ENCODE measurements around the gene KIF11. TPM values are rescaled to one million over a fixed set of nuclear protein-coding genes. Genes with fewer than 3 reads are reported as not detected.
A peak's percentile ranks its signal among the peaks of the same experiment; 100 is the strongest.

Gene KIF11
- 10 to 100 TPM; 43.8 to 44.4 TPM for total RNA-seq

- no peak for TF ChIP-seq CTCF (IDR thresholded peaks at IDR 0.05)
- DNase-seq (peak; percentile 100), ATAC-seq (peak; percentile 86)
- Mint-ChIP-seq H3K9me3 (no peaks in the 10 kb centered on the region), H3K4me3 (peak within 1 kb of the TSS; percentile 95), H3K36me3 (ENCODE audit: low read depth) (peaks cover 10% of the 10 kb centered on the region), H3K27ac (peak within 1 kb of the TSS; percentile 98), H3K27me3 (peaks cover 4% of the 10 kb centered on the region), H3K4me1 (ENCODE audit: low read depth) (peaks cover 23% of the 10 kb centered on the region)
- ChIA-PET POLR2A (interaction anchor here (0.7 to 1.6 kb wide), 7 partner anchors 8 to 669 kb away, joined by 3 to 11 read pairs (median 3); partner anchors contain the start of genes BTAF1 and IDE), CTCF (interaction anchor here (0.9 kb wide), 1 partner anchor 19 kb away, joined by 4 read pairs; the partner anchor contains the start of gene IDE)
- intact Hi-C loops (cut with micrococcal nuclease), result loop anchor here (5.0 kb wide), 1 partner anchor 76 kb away; no protein-coding TSS in a partner anchor
These were observed at the start of gene KIF11 for GRCh38 chr10:92592761-92593618. Gene KIF11 (plus strand): TSS chr10:92593130. CDS start chr10:92593376, 246 bp downstream.

GRCh38 chr10:92544296-92544695, 48.6 kb upstream of the KIF11 start:
- H3K36me3 Mint-ChIP-seq (ENCODE audit: low read depth), result peaks cover 4% of the 10 kb centered on the region
- ChIA-PET CTCF (interaction anchor here (0.6 to 1.2 kb wide), 4 partner anchors 17 to 31 kb away, joined by 3 to 4 read pairs (median 4); no protein-coding TSS in a partner anchor), POLR2A (no interaction called here)
- H3K27ac Mint-ChIP-seq, result no peak overlapping the region
- H3K4me3 Mint-ChIP-seq, result no peak overlapping the region
- no peaks in the 10 kb centered on the region for H3K9me3 Mint-ChIP-seq
- ATAC-seq (peak; percentile 64), DNase-seq (peak; percentile 5)
- intact Hi-C loops (cut with micrococcal nuclease), result no loop called here
- peaks cover 27% of the 10 kb centered on the region for H3K4me1 Mint-ChIP-seq (ENCODE audit: low read depth)
- TF ChIP-seq CTCF (IDR thresholded peaks at IDR 0.05), result no peak
- no peaks in the 10 kb centered on the region for H3K27me3 Mint-ChIP-seq

- no peaks in the 10 kb centered on the region for H3K27me3 Mint-ChIP-seq
- no peak overlapping the region for H3K27ac Mint-ChIP-seq
- no peaks in the 10 kb centered on the region for H3K9me3 Mint-ChIP-seq
- ChIA-PET CTCF (interaction anchor here (0.9 to 1.2 kb wide), 2 partner anchors 20 to 28 kb away, joined by 3 to 4 read pairs; no protein-coding TSS in a partner anchor), POLR2A (no interaction called here)
- no peak for TF ChIP-seq CTCF (IDR thresholded peaks at IDR 0.05)
- H3K4me3 Mint-ChIP-seq, result no peak overlapping the region
- H3K4me1 Mint-ChIP-seq (ENCODE audit: low read depth), result peaks cover 27% of the 10 kb centered on the region
- peaks cover 7% of the 10 kb centered on the region for H3K36me3 Mint-ChIP-seq (ENCODE audit: low read depth)
- DNase-seq, result no peak
- intact Hi-C loops (cut with micrococcal nuclease), result no loop called here
- no peak for ATAC-seq
These were observed 47.4 kb upstream of the KIF11 start for GRCh38 chr10:92545556-92545955.

- DNase-seq (no peak), ATAC-seq (no peak)
- intact Hi-C loops (cut with micrococcal nuclease), result no loop called here
- Mint-ChIP-seq H3K36me3 (ENCODE audit: low read depth) (peaks cover 17% of the 10 kb centered on the region), H3K9me3 (no peaks in the 10 kb centered on the region), H3K4me1 (ENCODE audit: low read depth) (peaks cover 22% of the 10 kb centered on the region), H3K4me3 (no peak overlapping the region), H3K27me3 (no peaks in the 10 kb centered on the region), H3K27ac (no peak overlapping the region)
- CTCF ChIA-PET, result no interaction called here
- no peak for TF ChIP-seq CTCF (IDR thresholded peaks at IDR 0.05)
- POLR2A ChIA-PET, result no interaction called here
These were observed 45.3 kb upstream of the KIF11 start for GRCh38 chr10:92547676-92548075.

- no peak for TF ChIP-seq CTCF (IDR thresholded peaks at IDR 0.05)
- intact Hi-C loops (cut with micrococcal nuclease), result no loop called here
- peaks cover 44% of the 10 kb centered on the region for H3K36me3 Mint-ChIP-seq (ENCODE audit: low read depth)
- POLR2A ChIA-PET, result no interaction called here
- H3K4me1 Mint-ChIP-seq (ENCODE audit: low read depth), result peaks cover 5% of the 10 kb centered on the region
- peaks cover 12% of the 10 kb centered on the region for H3K9me3 Mint-ChIP-seq
- no peak overlapping the region for H3K4me3 Mint-ChIP-seq
- H3K27ac Mint-ChIP-seq, result no peak overlapping the region
- no peak for DNase-seq
- H3K27me3 Mint-ChIP-seq, result no peaks in the 10 kb centered on the region
- ATAC-seq, result no peak
- CTCF ChIA-PET, result interaction anchor here (1.5 kb wide), 1 partner anchor 12 kb away, joined by 3 read pairs; no protein-coding TSS in a partner anchor
These were observed 42.0 kb upstream of the KIF11 start for GRCh38 chr10:92550924-92551323.
